Measurements from ENCODE around the gene BMPR1A.

DNA sequence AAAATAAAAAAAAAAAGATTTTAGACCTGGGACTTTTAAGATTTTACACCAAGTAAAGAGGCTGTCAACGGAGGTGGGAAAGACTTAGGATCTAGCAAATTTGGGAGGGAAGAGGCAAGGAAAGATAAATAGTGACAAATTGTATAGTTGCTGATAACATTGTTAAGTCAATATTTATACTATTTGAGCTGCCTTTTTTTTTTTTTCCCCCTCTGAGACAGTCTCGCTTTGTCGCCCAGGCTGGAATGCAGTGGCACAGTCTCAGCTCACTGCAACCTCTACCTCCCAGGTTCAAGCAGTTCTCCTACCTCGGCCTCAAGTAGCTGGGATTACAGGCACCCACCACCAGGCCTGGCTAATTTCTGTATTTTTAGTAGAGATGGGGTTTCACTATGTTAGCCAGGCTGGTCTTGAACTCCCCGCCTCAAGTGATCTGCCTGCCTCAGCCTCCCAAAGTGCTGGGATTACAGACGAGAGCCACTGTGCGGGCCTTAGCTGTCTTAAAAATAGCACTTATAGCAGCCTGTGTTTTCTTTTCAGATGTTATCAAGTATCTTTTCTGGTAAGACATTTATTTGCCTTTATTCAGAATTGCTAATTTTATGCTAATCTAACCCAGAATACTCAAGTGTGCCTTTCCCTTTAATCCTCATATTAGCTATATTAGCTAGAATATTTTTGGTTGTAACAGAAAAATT is 106.5 kb downstream of the BMPR1A start:
- no peak for TF ChIP-seq EP300 (IDR thresholded peaks at IDR 0.05)
- no peak for TF ChIP-seq POLR2A (IDR thresholded peaks at IDR 0.05; ENCODE audit: low read length)
- TF ChIP-seq SMC3 (IDR thresholded peaks at IDR 0.05): no peak
- TF ChIP-seq, protein P1, sequence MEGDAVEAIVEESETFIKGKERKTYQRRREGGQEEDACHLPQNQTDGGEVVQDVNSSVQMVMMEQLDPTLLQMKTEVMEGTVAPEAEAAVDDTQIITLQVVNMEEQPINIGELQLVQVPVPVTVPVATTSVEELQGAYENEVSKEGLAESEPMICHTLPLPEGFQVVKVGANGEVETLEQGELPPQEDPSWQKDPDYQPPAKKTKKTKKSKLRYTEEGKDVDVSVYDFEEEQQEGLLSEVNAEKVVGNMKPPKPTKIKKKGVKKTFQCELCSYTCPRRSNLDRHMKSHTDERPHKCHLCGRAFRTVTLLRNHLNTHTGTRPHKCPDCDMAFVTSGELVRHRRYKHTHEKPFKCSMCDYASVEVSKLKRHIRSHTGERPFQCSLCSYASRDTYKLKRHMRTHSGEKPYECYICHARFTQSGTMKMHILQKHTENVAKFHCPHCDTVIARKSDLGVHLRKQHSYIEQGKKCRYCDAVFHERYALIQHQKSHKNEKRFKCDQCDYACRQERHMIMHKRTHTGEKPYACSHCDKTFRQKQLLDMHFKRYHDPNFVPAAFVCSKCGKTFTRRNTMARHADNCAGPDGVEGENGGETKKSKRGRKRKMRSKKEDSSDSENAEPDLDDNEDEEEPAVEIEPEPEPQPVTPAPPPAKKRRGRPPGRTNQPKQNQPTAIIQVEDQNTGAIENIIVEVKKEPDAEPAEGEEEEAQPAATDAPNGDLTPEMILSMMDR (IDR thresholded peaks at IDR 0.05): no peak
- TF ChIP-seq MAFK (IDR thresholded peaks at IDR 0.05; ENCODE audit: partially characterized antibody): no peak
- TF ChIP-seq, protein P2, sequence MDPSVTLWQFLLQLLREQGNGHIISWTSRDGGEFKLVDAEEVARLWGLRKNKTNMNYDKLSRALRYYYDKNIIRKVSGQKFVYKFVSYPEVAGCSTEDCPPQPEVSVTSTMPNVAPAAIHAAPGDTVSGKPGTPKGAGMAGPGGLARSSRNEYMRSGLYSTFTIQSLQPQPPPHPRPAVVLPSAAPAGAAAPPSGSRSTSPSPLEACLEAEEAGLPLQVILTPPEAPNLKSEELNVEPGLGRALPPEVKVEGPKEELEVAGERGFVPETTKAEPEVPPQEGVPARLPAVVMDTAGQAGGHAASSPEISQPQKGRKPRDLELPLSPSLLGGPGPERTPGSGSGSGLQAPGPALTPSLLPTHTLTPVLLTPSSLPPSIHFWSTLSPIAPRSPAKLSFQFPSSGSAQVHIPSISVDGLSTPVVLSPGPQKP (IDR thresholded peaks at IDR 0.05; ENCODE audit: low read depth, low read length): no peak
- TF ChIP-seq, protein P3, sequence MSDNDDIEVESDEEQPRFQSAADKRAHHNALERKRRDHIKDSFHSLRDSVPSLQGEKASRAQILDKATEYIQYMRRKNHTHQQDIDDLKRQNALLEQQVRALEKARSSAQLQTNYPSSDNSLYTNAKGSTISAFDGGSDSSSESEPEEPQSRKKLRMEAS (IDR thresholded peaks at IDR 0.05): no peak
- TF ChIP-seq CEBPB (IDR thresholded peaks at IDR 0.05): no peak
- no peak for TF ChIP-seq TFCP2L1 (CRISPR knock-in tag; IDR thresholded peaks at IDR 0.05)
- no peak for TF ChIP-seq CHD2 (IDR thresholded peaks at IDR 0.05; ENCODE audit: low read length, partially characterized antibody)
- TF ChIP-seq RAD21 (conservative IDR thresholded peaks at IDR 0.05 in 1 of 2, IDR thresholded peaks at IDR 0.05 in 1 of 2): no peak
- TF ChIP-seq, protein P4, sequence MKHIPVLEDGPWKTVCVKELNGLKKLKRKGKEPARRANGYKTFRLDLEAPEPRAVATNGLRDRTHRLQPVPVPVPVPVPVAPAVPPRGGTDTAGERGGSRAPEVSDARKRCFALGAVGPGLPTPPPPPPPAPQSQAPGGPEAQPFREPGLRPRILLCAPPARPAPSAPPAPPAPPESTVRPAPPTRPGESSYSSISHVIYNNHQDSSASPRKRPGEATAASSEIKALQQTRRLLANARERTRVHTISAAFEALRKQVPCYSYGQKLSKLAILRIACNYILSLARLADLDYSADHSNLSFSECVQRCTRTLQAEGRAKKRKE (CRISPR knock-in tag; IDR thresholded peaks at IDR 0.05; ENCODE audit: low read depth): no peak
